ENCODE data around the gene CTNS.

The CTNS gene

GRCh38 chr17:3622977-3623594, 13.5 kb upstream of the CTNS start:
- no peak for DNase-seq (ENCODE audit: low read depth, low spot score)

GRCh38 chr17:3626831-3627768, 9.5 kb upstream of the CTNS start:
- DNase-seq (ENCODE audit: low read depth, low spot score): no peak

- no peak for DNase-seq (ENCODE audit: low read depth, low spot score)
These were observed 8.8 kb upstream of the CTNS start for GRCh38 chr17:3627769-3628167.

GRCh38 chr17:3630781-3631180, 5.8 kb upstream of the CTNS start:
- no peak for DNase-seq (ENCODE audit: low read depth, low spot score)

GRCh38 chr17:3632287-3632686, 4.3 kb upstream of the CTNS start:
- DNase-seq (ENCODE audit: low read depth, low spot score): no peak

GRCh38 chr17:3635474-3636153, 946 bp upstream of the CTNS start:
- no peak for DNase-seq (ENCODE audit: low read depth, low spot score)

GRCh38 chr17:3636908-3637373, 381 bp downstream of the CTNS start:
- DNase-seq (ENCODE audit: low read depth, low spot score): no peak

GRCh38 chr17:3639981-3640596, 3.5 kb downstream of the CTNS start:
- DNase-seq (ENCODE audit: low read depth, low spot score): no peak

GRCh38 chr17:3641014-3641413, 4.5 kb downstream of the CTNS start:
- DNase-seq (ENCODE audit: low read depth, low spot score): no peak

- DNase-seq (ENCODE audit: low read depth, low spot score): no peak
These were observed 5.3 kb downstream of the CTNS start for GRCh38 chr17:3641717-3642486.

GRCh38 chr17:3643889-3644349, 7.4 kb downstream of the CTNS start:
- DNase-seq (ENCODE audit: low read depth, low spot score): no peak

- DNase-seq (ENCODE audit: low read depth, low spot score): no peak
These were observed 8.8 kb downstream of the CTNS start for GRCh38 chr17:3645310-3645709.

- DNase-seq (ENCODE audit: low read depth, low spot score): no peak
These were observed 10.7 kb downstream of the CTNS start for GRCh38 chr17:3647251-3647650.

- DNase-seq (ENCODE audit: low read depth, low spot score): no peak
These were observed 11.4 kb downstream of the CTNS start for GRCh38 chr17:3647769-3648555.

- no peak for DNase-seq (ENCODE audit: low read depth, low spot score)
These were observed 19.2 kb downstream of the CTNS start for GRCh38 chr17:3655766-3656165.

GRCh38 chr17:3656353-3656752, 19.8 kb downstream of the CTNS start:
- DNase-seq (ENCODE audit: low read depth, low spot score): no peak

- DNase-seq (ENCODE audit: low read depth, low spot score): no peak
These were observed 20.4 kb downstream of the CTNS start for GRCh38 chr17:3656755-3657587.

- DNase-seq (ENCODE audit: low read depth, low spot score): no peak
These were observed 21.0 kb downstream of the CTNS start for GRCh38 chr17:3657588-3657869.
